ENCODE measurements around the gene TET3.

DNA sequence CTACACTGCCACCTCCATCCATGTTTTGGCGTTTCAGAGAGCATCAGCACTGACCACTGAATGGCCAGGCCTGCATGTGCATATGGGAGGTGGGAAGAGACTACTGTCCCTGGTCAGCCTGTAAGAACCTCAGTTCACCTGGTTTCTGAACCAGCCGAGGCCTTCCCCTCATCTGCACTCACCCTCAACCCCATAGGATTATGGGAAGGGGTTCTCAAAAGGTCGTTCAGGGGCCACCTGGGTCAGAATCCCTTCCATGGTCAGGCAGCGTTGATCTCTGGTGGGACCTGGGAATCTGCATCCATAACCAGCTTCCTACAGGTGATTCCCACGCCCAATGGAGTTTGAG lies 36.7 kb downstream of the TET3 start:
- TF ChIP-seq CTCF (IDR thresholded peaks at IDR 0.05 in 2 of 3, conservative IDR thresholded peaks at IDR 0.05 in 1 of 3; ENCODE audit: insufficient read depth in 2 of 3, low read depth in 1 of 3, low read length in 3 of 3) (no peak), HNRNPK (IDR thresholded peaks at IDR 0.05; ENCODE audit: low read depth, low read length, poor library complexity, severe bottlenecking) (no peak), U2AF2 (optimal IDR thresholded peaks at IDR 0.05; ENCODE audit: low read depth, low read length) (no peak), EZH2 (IDR thresholded peaks at IDR 0.05; ENCODE audit: borderline replicate concordance, low read depth, low read length) (no peak), POLR2AphosphoS5 (IDR thresholded peaks at IDR 0.05; ENCODE audit: control insufficient read depth, insufficient read depth, low read depth, low read length) (no peak), POLR2A (conservative IDR thresholded peaks at IDR 0.05) (no peak)
- TF ChIP-seq, protein P1, sequence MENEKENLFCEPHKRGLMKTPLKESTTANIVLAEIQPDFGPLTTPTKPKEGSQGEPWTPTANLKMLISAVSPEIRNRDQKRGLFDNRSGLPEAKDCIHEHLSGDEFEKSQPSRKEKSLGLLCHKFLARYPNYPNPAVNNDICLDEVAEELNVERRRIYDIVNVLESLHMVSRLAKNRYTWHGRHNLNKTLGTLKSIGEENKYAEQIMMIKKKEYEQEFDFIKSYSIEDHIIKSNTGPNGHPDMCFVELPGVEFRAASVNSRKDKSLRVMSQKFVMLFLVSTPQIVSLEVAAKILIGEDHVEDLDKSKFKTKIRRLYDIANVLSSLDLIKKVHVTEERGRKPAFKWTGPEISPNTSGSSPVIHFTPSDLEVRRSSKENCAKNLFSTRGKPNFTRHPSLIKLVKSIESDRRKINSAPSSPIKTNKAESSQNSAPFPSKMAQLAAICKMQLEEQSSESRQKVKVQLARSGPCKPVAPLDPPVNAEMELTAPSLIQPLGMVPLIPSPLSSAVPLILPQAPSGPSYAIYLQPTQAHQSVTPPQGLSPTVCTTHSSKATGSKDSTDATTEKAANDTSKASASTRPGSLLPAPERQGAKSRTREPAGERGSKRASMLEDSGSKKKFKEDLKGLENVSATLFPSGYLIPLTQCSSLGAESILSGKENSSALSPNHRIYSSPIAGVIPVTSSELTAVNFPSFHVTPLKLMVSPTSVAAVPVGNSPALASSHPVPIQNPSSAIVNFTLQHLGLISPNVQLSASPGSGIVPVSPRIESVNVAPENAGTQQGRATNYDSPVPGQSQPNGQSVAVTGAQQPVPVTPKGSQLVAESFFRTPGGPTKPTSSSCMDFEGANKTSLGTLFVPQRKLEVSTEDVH (IDR thresholded peaks at IDR 0.05; ENCODE audit: low read depth, partially characterized antibody): no peak
- TF ChIP-seq, protein P2, sequence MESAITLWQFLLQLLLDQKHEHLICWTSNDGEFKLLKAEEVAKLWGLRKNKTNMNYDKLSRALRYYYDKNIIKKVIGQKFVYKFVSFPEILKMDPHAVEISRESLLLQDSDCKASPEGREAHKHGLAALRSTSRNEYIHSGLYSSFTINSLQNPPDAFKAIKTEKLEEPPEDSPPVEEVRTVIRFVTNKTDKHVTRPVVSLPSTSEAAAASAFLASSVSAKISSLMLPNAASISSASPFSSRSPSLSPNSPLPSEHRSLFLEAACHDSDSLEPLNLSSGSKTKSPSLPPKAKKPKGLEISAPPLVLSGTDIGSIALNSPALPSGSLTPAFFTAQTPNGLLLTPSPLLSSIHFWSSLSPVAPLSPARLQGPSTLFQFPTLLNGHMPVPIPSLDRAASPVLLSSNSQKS (CRISPR knock-in tag; IDR thresholded peaks at IDR 0.05): no peak

All from K562 (cell line).